Left colon (tissue), 2 donors: Measurements from ENCODE around the gene SLC43A1. TPM values are rescaled to one million over a fixed set of nuclear protein-coding genes. Genes with fewer than 3 reads are reported as not detected.
A peak's percentile ranks its signal among the peaks of the same experiment; 100 is the strongest.

Experiments used
- ATAC-seq: fragments of 200-7000 bp; cut with Tn5 transposase; one replicate; pipeline ENCODE4 v1.9.1; 2020; ENCODE audit warnings: mild to moderate bottlenecking, moderate library complexity
- DNase-seq, 2 donors: peaks; one replicate each; pipeline ENCODE4 v3.0.0-alpha.2; 2020
- intact Hi-C, 2 donors: fragments of 100-400 bp; cut with DNase I in 1 of 2; cut with micrococcal nuclease in 1 of 2; formaldehyde crosslinking; loops; one replicate each; pipeline versions ENCODE4 v1.11.2 to v1.14.0; 2022; cut with DNase I, micrococcal nuclease
- total RNA-seq, 2 donors: library from RNA; stranded (reverse); fragmentation: NEBNext Ultra II Directional; extraction: Animal tissue kit (Norgen Biotek cat#: 25700); gene quantifications; one replicate each; pipeline ENCODE4 v1.2.1, GENCODE V29; 2021
- donor health status: DM: no; HTN: no; CAD: no.
- donor health status: DM: yes; HTN: yes; CAD: no.

SLC43A1 gene
- total RNA-seq, 2 donors from 2014 or later: 7.1 to 9.6 TPM

- no peak for ATAC-seq
- intact Hi-C loops: no loop called here
- DNase-seq: no peak
These were observed 31.3 kb downstream of the SLC43A1 start for GRCh38 chr11:57484141-57484710.

GRCh38 chr11:57483562-57483918, 32.0 kb downstream of the SLC43A1 start:
- intact Hi-C loops: no loop called here
- no peak for ATAC-seq

GRCh38 chr11:57482782-57483561, 32.5 kb downstream of the SLC43A1 start:
- intact Hi-C loops: no loop called here
- DNase-seq (peak in 1 of 2 donors; percentile 47), ATAC-seq (peak; percentile 61)

More at GRCh38 chr11:57483562-57483918, 32.0 kb downstream of the SLC43A1 start:
- no peak for DNase-seq

GRCh38 chr11:57481915-57482781, 33.4 kb downstream of the SLC43A1 start:
- DNase-seq (no peak), ATAC-seq (no peak)
- intact Hi-C loops: no loop called here

GRCh38 chr11:57481315-57481714, 34.2 kb downstream of the SLC43A1 start:
- ATAC-seq: no peak
- intact Hi-C loops: no loop called here
- no peak for DNase-seq

GRCh38 chr11:57480409-57481137, 34.9 kb downstream of the SLC43A1 start:
- intact Hi-C loops: no loop called here
- peak; percentile 56 to 77 for DNase-seq
- ATAC-seq: peak; percentile 41

GRCh38 chr11:57479911-57480310, 35.6 kb downstream of the SLC43A1 start:
- no peak for ATAC-seq
- DNase-seq: no peak
- intact Hi-C loops: no loop called here

GRCh38 chr11:57479021-57479663, 36.4 kb downstream of the SLC43A1 start:
- intact Hi-C loops: no loop called here
- DNase-seq (no peak), ATAC-seq (no peak)

- DNase-seq (peak in 1 of 2 donors; percentile 48), ATAC-seq (peak; percentile 65)
- intact Hi-C loops: no loop called here
These were observed 37.9 kb downstream of the SLC43A1 start for GRCh38 chr11:57477507-57478189.

- intact Hi-C loops: no loop called here
- DNase-seq: peak; percentile 54 to 60
- ATAC-seq: peak; percentile 77
These were observed 38.6 kb downstream of the SLC43A1 start for GRCh38 chr11:57476757-57477506.

GRCh38 chr11:57476047-57476756, 39.3 kb downstream of the SLC43A1 start:
- ATAC-seq (peak; percentile 64), DNase-seq (peak; percentile 57 to 58)
- intact Hi-C loops: no loop called here

- intact Hi-C loops: no loop called here
- no peak for ATAC-seq
- DNase-seq: no peak
These were observed 39.8 kb downstream of the SLC43A1 start for GRCh38 chr11:57475671-57476046.

GRCh38 chr11:57475191-57475590, 40.3 kb downstream of the SLC43A1 start:
- ATAC-seq: no peak
- no peak for DNase-seq
- intact Hi-C loops: no loop called here

GRCh38 chr11:57474803-57475115, 40.7 kb downstream of the SLC43A1 start:
- DNase-seq: no peak
- intact Hi-C loops: no loop called here
- no peak for ATAC-seq

GRCh38 chr11:57474017-57474802, 41.3 kb downstream of the SLC43A1 start:
- ATAC-seq (no peak), DNase-seq (no peak)
- intact Hi-C loops: no loop called here

- no peak for ATAC-seq
These were observed 42.1 kb downstream of the SLC43A1 start for GRCh38 chr11:57473285-57473841.

More at GRCh38 chr11:57473285-57473841, 42.1 kb downstream of the SLC43A1 start:
- intact Hi-C loops: no loop called here
- DNase-seq: no peak
